ENCODE measurements around the gene MLC1.

MLC1 gene

GRCh38 chr22:50035131-50035881, 49.9 kb downstream of the MLC1 start:
- no peak for DNase-seq

DNA sequence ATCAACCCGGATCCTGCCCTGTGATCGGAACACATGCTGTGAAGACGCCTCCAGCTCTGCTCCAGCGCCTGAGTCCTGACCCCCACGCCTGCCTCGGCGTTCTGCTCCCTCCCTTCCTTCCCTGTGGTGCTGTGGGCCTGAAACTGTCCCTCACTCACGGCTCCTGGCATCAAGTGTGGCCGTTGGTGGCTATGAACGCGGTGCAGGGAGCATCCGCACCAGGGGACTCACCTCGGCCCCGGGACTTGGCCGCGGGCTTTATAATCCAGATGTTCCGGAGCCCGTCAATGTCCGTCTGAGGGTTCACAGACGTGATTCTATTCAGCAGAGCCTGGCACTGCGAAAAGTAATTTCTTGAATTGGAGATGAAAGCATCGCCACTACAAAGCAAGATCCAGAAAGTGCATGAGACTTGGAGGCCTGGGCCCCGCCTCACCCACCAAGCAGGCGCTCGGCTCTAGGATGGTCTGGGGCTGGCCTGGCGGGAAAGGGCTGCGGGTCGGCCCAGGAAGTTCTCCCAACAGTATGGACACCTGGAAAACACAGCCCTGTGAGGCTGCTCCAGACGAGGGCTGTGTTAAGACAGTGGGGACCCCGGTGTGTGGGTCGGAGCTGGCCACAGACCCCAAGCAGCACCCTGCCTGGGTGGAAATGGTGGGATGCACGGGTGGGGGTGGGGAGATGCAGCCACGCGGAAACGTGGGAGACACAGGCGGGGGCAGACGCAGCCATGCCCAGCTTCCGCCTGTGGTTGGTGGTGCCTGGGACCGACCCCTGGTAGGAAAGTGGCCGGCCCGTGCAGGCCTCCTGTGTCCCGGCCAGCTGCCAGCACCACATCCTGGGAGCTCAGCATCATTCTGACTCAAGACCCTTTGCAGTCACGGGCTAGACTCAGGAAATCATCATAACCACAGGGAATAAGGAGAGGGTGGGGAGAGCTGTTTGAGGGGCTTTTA, 50.8 kb downstream of the MLC1 start:
- no peak for DNase-seq

DNA sequence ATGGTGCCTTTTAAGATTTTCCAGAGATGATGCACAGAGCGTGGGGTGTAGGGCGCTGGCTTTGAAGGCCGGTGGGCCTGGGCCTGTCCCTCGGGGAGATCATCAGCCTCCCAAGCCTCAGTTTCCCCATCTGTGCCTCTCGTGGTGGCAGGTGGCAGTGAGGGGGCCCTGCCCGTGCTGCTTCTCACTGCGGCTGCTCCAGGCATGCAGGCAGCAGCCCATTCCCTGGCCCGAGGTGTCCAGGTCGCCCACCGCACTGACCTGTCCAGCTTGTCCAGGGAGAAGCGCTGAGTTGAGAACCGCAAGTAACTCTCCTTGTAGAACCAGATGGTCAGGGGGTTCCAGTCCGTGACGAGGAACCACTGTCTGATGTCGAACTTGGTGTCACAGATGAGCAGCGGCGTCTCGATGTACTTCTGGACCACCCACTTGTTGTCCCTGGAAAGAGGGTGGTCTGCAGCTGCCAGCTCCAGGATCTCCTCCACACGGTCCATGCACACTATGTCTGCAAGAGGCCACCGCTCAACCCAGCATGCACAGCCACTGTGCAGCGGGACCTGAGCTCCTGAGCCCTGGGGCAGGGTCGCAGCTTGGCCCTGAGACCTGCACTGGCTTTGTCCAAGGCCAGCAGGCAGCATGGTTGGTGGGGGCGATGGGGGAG, 52.2 kb downstream of the MLC1 start:
- DNase-seq: no peak

DNA sequence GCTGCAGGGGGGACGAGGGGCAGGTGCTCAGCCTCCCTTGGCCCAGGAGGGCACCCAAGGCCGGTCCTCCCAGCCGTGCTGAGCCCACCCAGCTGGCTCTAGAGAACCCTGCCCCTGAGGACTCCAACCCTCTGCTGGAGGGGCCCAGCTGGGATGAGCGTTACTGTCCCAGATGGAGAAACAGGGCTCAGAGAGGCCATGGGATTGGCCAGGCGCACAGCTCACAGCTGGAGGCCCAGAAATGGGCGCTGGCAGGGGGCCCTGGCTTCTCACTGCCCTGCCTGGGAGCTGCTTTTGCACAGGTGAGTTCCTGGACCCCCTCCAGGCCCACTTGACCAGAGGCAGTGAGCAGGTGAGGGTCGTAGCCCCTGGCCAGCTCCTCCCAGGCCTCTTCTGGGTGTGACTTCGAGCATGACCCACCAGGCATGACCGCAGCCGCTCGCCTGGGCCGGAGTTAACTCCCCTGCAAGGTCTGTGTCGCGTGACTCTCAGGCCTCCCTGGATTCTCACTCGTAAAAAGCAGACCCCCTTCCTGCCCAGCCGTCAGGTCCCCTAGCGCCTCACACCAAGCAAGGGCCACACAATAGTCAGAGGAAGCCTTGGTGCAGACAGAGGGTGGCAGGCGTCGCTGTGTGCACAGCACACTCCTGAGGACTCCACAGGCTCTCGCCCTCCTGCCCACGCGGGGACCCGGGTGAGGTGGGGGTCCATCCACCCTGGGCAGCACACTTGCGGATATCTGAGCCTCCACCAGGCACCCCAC, 52.9 kb downstream of the MLC1 start:
- DNase-seq: no peak

DNA sequence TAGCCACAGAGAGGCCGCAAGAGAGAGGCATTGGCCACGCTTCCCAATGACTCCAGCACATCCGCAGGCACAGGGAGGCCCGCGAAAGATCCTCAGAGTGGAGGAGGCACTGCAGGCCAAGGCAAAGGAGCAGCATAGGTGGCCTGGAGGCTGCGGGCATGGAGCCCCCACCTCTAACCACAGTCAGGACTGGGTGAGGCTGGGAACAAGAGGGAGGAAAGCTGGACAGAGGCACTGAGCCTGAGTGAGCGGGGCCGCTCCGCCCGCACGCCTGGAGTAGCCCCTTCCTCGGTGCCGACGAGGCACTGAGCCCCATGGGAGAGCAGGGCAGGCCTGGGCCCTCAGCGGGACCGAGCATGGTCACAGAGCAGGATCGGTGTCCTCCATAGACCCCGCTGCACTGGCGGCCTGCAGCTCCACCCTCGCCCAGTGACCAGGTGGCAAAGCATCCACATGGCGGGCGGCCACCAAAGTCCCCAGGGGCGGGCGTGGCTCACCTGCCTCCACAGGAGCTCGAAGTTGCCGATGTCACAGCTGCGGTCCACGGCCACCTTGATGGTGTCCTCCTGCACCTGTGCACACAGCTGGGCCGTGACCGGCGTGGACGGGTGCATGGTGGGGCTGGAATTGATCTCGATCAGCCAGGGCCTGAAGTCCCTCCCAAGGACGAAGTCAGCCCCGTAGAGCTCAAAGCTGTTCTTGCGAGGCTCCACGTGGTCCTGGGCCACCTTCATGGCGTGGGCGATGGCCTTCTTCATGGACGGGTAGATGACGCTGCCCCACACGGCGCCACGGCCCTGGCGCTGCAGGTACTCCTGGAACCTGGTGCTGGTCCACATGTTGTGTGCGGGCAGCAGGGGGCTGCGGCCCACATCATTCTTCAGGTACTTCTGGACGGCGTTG, 53.8 kb downstream of the MLC1 start:
- no peak for DNase-seq

- DNase-seq: peak; percentile 84 to 92 (median 88)
These were observed 54.7 kb downstream of the MLC1 start for GRCh38 chr22:50030297-50031188.

DNA sequence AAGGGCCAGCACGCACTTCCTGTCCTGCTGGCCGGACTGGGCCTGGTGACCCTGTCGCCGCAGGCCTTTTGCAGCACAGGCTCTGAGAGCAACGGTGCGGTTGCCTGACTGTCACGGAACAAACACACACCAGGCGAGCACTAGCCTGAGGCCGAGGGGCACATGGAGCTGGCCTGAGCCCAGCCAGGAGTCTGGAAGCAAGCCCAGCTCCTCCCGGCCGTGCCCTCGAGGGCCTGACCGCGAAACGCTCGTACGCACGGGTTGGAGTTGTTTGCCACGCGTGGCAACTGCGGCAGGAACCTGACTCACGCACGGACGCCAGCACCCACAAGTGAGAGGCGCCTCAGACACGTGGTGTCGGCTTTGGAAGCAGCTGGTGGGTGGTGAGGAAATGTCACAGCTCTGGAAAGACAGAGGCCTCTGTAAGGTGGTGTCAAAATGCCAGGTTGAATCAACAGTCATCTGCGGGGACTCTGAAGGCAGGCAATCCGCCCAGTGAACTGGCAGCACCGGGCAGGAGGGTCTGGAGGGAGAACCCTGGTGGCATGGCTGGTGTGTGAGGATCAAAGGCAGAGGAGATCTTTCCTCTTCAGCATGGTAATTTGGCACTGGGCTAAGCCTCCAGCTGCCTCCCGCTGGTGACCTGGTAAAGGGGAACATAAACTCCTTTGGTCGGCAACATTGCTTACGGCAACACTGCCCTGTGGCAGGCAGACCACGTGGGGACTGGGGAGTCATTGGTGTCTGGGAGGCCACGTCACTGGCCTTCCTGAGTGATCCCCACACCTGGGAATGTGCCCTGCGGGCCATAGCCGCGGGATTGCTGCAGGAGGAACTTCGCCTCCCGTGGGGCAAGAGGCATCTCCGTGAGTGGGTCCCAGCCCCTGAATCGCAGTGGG, 57.3 kb downstream of the MLC1 start:
- peak; percentile 49 to 58 (median 53) for DNase-seq

DNA sequence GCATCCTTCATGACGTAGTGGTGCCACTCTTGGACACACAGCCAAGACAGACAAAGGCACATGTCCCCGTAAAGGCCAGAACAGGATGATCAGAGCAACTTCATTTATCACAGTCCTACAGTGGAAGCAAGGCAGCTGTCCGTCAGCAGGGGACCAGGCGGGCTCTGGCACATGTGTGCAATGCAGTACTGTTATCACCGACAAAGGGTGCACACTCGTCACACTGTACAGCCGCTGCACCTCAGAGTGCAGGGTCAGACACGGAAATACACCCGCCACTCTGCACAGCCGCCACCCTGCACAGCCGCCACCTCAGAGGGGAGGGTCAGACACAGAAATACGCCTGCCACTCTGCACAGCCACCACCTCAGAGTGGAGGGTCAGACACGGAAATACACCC, 59.2 kb downstream of the MLC1 start:
- no peak for DNase-seq

- DNase-seq: no peak
These were observed 62.9 kb downstream of the MLC1 start for GRCh38 chr22:50022171-50022819.

DNA sequence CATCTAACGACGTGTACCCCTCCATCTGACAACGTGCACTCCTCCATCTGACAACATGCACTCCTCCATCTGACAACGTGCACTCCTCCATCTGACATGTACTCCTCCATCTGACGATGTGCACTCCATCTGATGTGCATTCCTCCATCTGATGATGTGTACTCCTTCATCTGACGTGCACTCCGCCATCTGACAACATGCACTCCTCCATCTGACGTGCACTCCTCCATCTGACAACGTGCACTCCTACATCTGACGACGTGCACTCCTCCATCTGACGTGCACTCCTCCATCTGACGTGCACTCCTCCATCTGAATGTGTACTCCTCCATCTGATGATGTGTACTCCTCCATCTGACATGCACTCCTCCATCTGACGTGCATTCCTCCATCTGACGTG, 64.6 kb downstream of the MLC1 start:
- no peak for DNase-seq

DNA sequence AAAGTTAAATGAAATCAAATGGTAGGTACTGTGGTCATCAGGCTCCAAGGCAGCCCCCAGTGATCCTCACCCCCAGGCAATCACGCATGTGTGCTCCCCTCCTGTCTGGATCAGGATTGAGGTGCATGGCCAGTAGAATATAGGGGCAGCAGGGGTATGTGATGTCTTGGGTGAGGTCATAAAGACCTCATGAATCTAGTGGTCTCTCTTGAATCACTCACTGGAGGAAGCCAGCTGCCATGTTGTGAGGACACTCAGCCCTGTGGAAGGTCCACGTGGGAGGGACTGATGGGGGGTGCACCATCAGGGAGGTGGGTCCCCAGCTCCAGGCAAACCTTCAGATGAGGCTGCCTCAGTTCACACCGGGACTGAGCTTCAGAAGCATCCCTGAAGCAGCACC, 65.9 kb downstream of the MLC1 start:
- no peak for DNase-seq

DNA sequence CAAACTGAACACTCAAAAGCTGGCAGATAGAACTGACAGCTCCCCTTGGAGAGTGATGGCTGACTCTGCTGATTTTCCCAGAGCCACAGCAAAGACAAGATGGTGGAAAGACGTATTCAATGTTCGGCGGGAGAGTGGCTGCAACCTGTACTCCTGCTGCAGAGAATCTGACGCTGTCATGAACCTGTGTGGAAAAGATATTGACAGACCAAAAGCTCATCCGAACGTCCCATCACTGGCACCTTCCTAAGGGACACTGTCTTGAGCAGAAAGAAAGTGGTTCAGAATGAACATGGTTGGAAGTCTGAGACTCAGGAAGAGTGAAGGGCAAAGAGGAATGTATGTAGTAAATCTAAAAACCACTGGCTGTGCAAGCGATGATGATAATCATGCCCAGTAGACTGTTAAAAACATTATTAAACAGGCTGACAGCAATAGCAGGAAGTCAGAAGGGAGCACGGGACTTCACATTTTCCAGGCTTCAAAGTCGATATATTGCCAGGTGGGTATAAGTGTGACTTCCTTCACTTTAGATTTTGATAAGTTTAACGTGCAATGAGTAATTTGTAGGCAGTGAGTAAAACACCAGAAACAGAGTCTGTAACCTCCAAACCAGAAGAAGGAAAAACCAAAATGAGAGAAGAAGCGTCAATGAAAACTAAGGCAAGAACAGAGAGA, 66.5 kb downstream of the MLC1 start:
- no peak for DNase-seq

- DNase-seq: no peak
These were observed 67.5 kb downstream of the MLC1 start for GRCh38 chr22:50017701-50018224.

DNA sequence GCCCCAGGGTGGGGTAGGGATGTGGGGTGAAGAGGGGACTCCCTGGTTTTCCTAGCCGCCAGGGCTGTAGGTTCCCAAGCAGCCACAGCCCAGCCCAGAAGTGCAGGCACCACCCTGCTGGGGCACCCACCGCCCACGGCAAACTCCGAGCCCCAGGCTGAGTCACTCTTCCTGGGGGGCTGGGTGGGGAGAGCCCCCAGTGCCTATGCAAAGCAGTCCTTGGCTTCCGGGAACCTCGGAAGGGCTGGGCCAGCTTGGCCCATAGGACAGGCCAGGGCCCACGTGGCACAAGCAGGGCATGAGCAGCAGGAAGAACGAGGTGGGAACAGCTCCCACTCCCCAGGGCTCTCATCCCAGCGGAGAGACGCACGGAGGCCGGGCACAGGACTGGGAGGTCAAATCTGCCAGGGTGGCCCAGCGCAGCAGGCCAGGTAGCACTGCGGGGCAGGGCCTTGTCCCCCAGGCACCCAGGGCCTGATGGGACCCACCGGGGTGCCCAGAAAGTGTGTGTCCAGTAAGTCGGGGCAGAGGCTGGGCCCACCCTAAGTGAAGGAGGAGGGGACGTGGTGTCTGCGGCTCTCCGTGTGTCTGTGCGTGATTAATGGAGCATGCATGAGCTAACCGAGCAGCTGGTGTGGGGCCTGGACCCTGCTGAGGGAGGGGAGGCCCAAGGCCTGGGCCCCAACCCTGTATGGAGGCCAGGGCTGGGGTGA, 68.1 kb downstream of the MLC1 start:
- peak; percentile 79 to 90 (median 88) for DNase-seq

DNA sequence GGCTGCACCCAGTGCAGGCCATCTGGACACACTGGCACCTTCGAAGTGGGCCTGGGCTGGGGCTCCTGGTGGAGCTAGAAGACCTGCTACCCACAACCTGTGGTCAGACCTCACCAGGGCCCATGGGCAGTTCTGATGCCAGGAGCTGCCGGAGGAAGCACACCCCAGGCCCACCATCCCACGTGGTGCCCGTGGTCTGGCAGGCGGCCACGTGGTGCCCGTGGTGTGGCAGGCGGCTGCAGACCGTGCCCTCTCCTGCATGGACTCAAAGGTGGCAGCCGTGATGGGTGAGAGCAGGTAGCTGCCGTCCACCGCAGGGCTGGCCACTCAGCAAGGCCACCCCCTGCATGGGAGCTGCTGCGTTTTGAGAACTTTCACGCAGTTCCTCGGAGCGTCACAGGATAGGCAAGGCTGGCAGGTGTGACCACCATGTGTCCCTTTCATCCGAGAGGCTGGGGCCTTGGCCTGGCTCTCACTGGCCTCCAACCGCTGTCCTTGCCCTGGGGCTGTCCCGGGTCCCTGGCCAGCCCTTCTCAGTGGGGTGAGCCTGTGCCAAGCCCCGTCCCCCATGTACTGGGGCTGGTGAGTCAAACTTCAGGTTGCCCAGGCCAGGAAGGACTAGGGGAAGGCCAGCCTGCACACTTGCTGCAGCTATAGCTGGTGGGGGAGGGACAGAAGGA, 68.8 kb downstream of the MLC1 start:
- DNase-seq: no peak

DNA sequence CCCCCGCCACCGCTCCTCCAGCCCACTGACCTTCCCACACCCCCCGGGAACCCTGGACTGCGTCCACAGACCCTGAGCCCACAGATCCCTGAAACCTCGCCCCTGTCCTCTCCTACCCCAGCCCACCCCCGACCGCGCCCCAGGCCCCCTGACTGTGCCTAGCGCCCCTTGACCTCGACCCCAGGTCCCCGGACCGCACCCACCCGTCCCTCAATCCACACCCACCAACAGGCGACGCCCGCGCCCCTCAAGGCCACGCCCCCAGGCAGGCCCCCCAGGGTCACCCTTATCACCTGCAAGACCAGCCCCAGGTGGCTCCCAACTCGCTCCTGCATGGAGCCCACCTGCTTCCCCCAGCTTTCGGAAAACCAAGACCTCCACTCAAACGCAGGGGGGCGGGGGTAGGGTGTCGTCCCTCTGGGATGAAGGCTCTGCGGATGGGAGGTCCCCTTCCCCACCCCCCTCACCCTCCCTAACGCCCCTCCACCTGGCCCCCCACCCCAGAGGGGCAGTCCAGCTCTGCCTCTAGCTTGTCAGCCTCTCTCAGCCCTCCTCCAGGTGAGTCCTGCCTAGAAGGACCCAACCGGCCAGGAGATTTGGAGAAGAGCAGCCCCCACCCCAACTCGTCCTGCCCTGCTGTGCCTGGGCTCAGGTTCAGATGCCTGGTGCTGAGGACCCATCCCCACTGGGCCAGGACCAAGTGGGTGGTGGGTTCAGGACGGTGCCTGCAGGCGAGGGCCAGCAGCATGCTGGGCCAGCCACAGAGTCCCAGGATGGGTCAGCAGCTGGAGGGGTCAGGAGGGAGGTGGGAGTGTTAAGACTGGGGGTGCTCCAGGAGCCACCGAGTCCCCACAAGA, 69.5 kb downstream of the MLC1 start:
- DNase-seq: no peak

Data from suppressor macrophage treated with lipopolysaccharide for 1 hour (primary cell).